Astrocyte (in vitro differentiated cells and primary cell): ENCODE data around the gene MAN1C1. TPM values are rescaled to one million over a fixed set of nuclear protein-coding genes. Genes with fewer than 3 reads are reported as not detected.

Experiments
- DNase-seq: peaks from one replicate; pipeline ENCODE4 v3.0.0-alpha.2; 2010; ENCODE audit warnings: low read depth
- FAIRE-seq: peaks from 2 replicates; lab custom pipeline; 2011; peaks lifted over from hg19 to GRCh38; lab: Jason Lieb, UNC
- H2AFZ ChIP-seq: 2 replicates; pipeline ENCODE4 v1.6.0; 2012; ENCODE audit warnings: low read depth, low read length, inconsistent platforms
- H3K27ac ChIP-seq: 2 replicates; pipeline ENCODE4 v1.5.1; 2011; ENCODE audit warnings: low read depth, low read length, inconsistent platforms
- H3K27me3 ChIP-seq: 2 replicates; pipeline ENCODE4 v1.6.0; 2011; ENCODE audit warnings: low read length, inconsistent platforms; ENCODE audit not compliant: insufficient read depth
- H3K36me3 ChIP-seq: 2 replicates; pipeline ENCODE4 v1.5.1; 2011; ENCODE audit warnings: low read length, inconsistent platforms; ENCODE audit not compliant: insufficient read depth
- H3K4me1 ChIP-seq: 2 replicates; pipeline ENCODE4 v1.5.1; 2011; ENCODE audit warnings: low read length, inconsistent platforms; ENCODE audit not compliant: insufficient read depth
- H3K4me2 ChIP-seq: 2 replicates; pipeline ENCODE4 v1.6.0; 2012; ENCODE audit warnings: low read length, inconsistent platforms
- H3K4me3 ChIP-seq: 2 replicates; pipeline ENCODE4 v1.5.1; 2011; ENCODE audit warnings: low read depth, mild to moderate bottlenecking, low read length, inconsistent platforms; ENCODE audit not compliant: insufficient read depth
- H3K79me2 ChIP-seq: 2 replicates; pipeline ENCODE4 v1.6.0; 2012; ENCODE audit warnings: mild to moderate bottlenecking, low read length, inconsistent platforms; ENCODE audit not compliant: insufficient read depth
- H3K9ac ChIP-seq: 2 replicates; pipeline ENCODE4 v1.6.0; 2012; ENCODE audit warnings: mild to moderate bottlenecking, low read length, inconsistent platforms
- H3K9me3 ChIP-seq: 2 replicates; pipeline ENCODE4 v1.5.1; 2012; ENCODE audit warnings: low read depth, mild to moderate bottlenecking, low read length, inconsistent platforms; ENCODE audit not compliant: insufficient read depth
- H4K20me1 ChIP-seq: 2 replicates; pipeline ENCODE4 v1.6.0; 2012; ENCODE audit warnings: low read length, inconsistent platforms; ENCODE audit not compliant: insufficient read depth
- H3K27ac Mint-ChIP-seq: one replicate; pipeline ENCODE4 v1.8.0; 2021; ENCODE audit warnings: mild to moderate bottlenecking, mixed read lengths; ENCODE audit not compliant: unreplicated experiment
- H3K27me3 Mint-ChIP-seq: one replicate; pipeline ENCODE4 v1.8.0; 2021; ENCODE audit warnings: low read depth, mixed read lengths; ENCODE audit not compliant: unreplicated experiment
- H3K36me3 Mint-ChIP-seq: one replicate; pipeline ENCODE4 v1.8.0; 2021; ENCODE audit warnings: low read depth, mixed read lengths; ENCODE audit not compliant: unreplicated experiment
- H3K4me1 Mint-ChIP-seq: one replicate; pipeline ENCODE4 v1.8.0; 2021; ENCODE audit warnings: low read depth, mixed read lengths; ENCODE audit not compliant: unreplicated experiment
- H3K4me3 Mint-ChIP-seq: one replicate; pipeline ENCODE4 v1.8.0; 2021; ENCODE audit warnings: mild to moderate bottlenecking, moderate library complexity, mixed read lengths; ENCODE audit not compliant: unreplicated experiment
- H3K9me3 Mint-ChIP-seq: one replicate; pipeline ENCODE4 v1.8.0; 2021; ENCODE audit warnings: mild to moderate bottlenecking, mixed read lengths; ENCODE audit not compliant: unreplicated experiment
- CTCF ChIP-seq: IDR thresholded peaks from 2 replicates; pipeline ENCODE4 v1.5.1; 2011; ENCODE audit warnings: low read depth, mild to moderate bottlenecking, inconsistent platforms, low read length, moderate library complexity; ENCODE audit not compliant: insufficient read depth
- EZH2 ChIP-seq: IDR thresholded peaks from 2 replicates; pipeline ENCODE4 v1.6.1; 2012; ENCODE audit warnings: mild to moderate bottlenecking, low read length, inconsistent platforms; ENCODE audit not compliant: insufficient read depth
- total RNA-seq: library from RNA; stranded (reverse); gene quantifications from 2 replicates; pipeline ENCODE4 v1.2.1, GENCODE V29; 2021

The MAN1C1 gene
- total RNA-seq, 1 donor from 2014 or later, result 0.86 TPM

- H3K79me2 ChIP-seq, result no peaks in the 10 kb centered on the region
- H3K4me3 Mint-ChIP-seq, result no peak overlapping the region
- H3K9me3 Mint-ChIP-seq, result peaks cover 9% of the 10 kb centered on the region
- DNase-seq (no peak), FAIRE-seq (no peak)
- H3K4me1 ChIP-seq, result peaks cover 7% of the 10 kb centered on the region
- H3K4me3 ChIP-seq, result no peak overlapping the region
- peaks cover 17% of the 10 kb centered on the region for H3K27me3 Mint-ChIP-seq
- H3K36me3 Mint-ChIP-seq, result no peaks in the 10 kb centered on the region
- peaks cover 7% of the 10 kb centered on the region for H3K4me1 Mint-ChIP-seq
- no peak overlapping the region for H3K27ac Mint-ChIP-seq
- no peak overlapping the region for H2AFZ ChIP-seq
- H4K20me1 ChIP-seq, result no peaks in the 10 kb centered on the region
- H3K27me3 ChIP-seq, result peaks cover 11% of the 10 kb centered on the region
- H3K9ac ChIP-seq, result no peak overlapping the region
- no peak overlapping the region for H3K4me2 ChIP-seq
- no peaks in the 10 kb centered on the region for H3K36me3 ChIP-seq
- TF ChIP-seq EZH2, result no peak
- no peak for TF ChIP-seq CTCF
- H3K27ac ChIP-seq, result no peak overlapping the region
- no peaks in the 10 kb centered on the region for H3K9me3 ChIP-seq
Measured at GRCh38 chr1:25668931-25669573, 52.5 kb downstream of the MAN1C1 start.

- Histone ChIP-seq H3K9me3 (no peaks in the 10 kb centered on the region), H3K79me2 (no peaks in the 10 kb centered on the region), H2AFZ (no peak overlapping the region), H4K20me1 (no peaks in the 10 kb centered on the region), H3K4me3 (no peak overlapping the region), H3K4me1 (peaks cover 7% of the 10 kb centered on the region), H3K4me2 (no peak overlapping the region), H3K27ac (no peak overlapping the region), H3K27me3 (peaks cover 9% of the 10 kb centered on the region), H3K9ac (no peak overlapping the region), H3K36me3 (no peaks in the 10 kb centered on the region)
- Mint-ChIP-seq H3K27ac (no peak overlapping the region), H3K27me3 (peaks cover 17% of the 10 kb centered on the region), H3K9me3 (peaks cover 13% of the 10 kb centered on the region), H3K36me3 (no peaks in the 10 kb centered on the region), H3K4me1 (peaks cover 7% of the 10 kb centered on the region), H3K4me3 (no peak overlapping the region)
- DNase-seq (no peak), FAIRE-seq (no peak)
- TF ChIP-seq EZH2 (no peak), CTCF (no peak)
Measured at GRCh38 chr1:25669781-25670567, 53.4 kb downstream of the MAN1C1 start.
